Stomach (tissue), 9 donors: ENCODE data around the gene ARSG. TPM values are rescaled to one million over a fixed set of nuclear protein-coding genes. Genes with fewer than 3 reads are reported as not detected.

Source experiments
- DNase-seq, 2 donors: peaks; one replicate each; pipeline versions ENCODE4 v3.0.0 to v3.0.0-alpha.2; 2013 to 2019
- H3K27ac ChIP-seq, 5 donors: fragments of 200-600 bp in 4 of 5; sonication (generic) in 4 of 5; one replicate each; pipeline ENCODE4 v1.5.1; 2013 to 2019; ENCODE audit warnings: mild to moderate bottlenecking in 1 of 5, moderate library complexity in 1 of 5
- H3K27me3 ChIP-seq, 3 donors: fragments of 200-600 bp; sonication (generic); one replicate each; pipeline ENCODE4 v1.5.1; 2017 to 2019; ENCODE audit warnings: mixed run types in 1 of 3
- H3K36me3 ChIP-seq, 4 donors: fragments of 200-600 bp; sonication (generic); 1 replicate in 3 of 4; 2 replicates in 1 of 4; pipeline ENCODE4 v1.5.1; 2016 to 2019
- H3K4me1 ChIP-seq, 4 donors: fragments of 200-600 bp; sonication (generic); one replicate each; pipeline ENCODE4 v1.5.1; 2016 to 2019
- H3K4me3 ChIP-seq, 4 donors: fragments of 200-600 bp; sonication (generic) in 3 of 4; one replicate each; pipeline ENCODE4 v1.5.1; 2016 to 2019; ENCODE audit warnings: mild to moderate bottlenecking in 1 of 4
- H3K9me3 ChIP-seq, 4 donors: fragments of 200-600 bp; sonication (generic); one replicate each; pipeline ENCODE4 v1.5.1; 2016 to 2019
- EP300 ChIP-seq: sonication (generic); formaldehyde crosslinking; IDR thresholded peaks from one replicate; pipeline ENCODE4 v1.6.1; 2017; ENCODE audit warnings: antibody characterized with exemption
- POLR2A ChIP-seq, 4 donors: fragments of 450-650 bp; IDR thresholded peaks; one replicate each; pipeline ENCODE4 v1.6.1; 2016; ENCODE audit warnings: antibody characterized with exemption in 4 of 4, control low read depth in 2 of 4, mild to moderate bottlenecking in 1 of 4, moderate library complexity in 1 of 4
- POLR2AphosphoS5 ChIP-seq, 3 donors: sonication (generic); formaldehyde crosslinking; IDR thresholded peaks; one replicate each; pipeline ENCODE4 v1.6.1; 2016; ENCODE audit warnings: antibody characterized with exemption in 3 of 3
- WGBS, 5 donors: extraction: QIAGEN DNeasy Blood & Tissue Kit in 3 of 5; methylation state at CpG; one replicate each; pipeline versions ENCODE4 v1.1.5 to v1.1.7; 2013 to 2018; 5-methylcytosine and 5-hydroxymethylcytosine counted together
- intact Hi-C: fragments of 100-400 bp; cut with DNase I; formaldehyde crosslinking; loops from one replicate; pipeline ENCODE4 v1.15.1; 2023; ENCODE audit warnings: low total_unique reads
- polyA plus RNA-seq, 3 donors: library from polyadenylated mRNA; stranded (reverse); fragments of 200-250 nt; gene quantifications; one replicate each; pipeline ENCODE4 v1.2.3, GENCODE V29; 2013
- total RNA-seq, 5 donors: library from RNA; depleted of rRNA; stranded (reverse); fragments of >200 nt; gene quantifications; one replicate each; pipeline versions ENCODE4 v1.1.0 to v1.2.3, GENCODE V29; 2014 to 2016
- TF ChIP-seq, protein P1 (sequence below), 7 experiments: fragments of 450-650 bp in 4 of 7; fragments of 200-600 bp in 3 of 7; sonication (generic) in 3 of 7; IDR thresholded peaks; one replicate each; pipeline ENCODE4 v1.5.1; 2016 to 2019; ENCODE audit warnings: antibody characterized with exemption in 7 of 7, control low read depth in 2 of 7, mild to moderate bottlenecking in 1 of 7
- donor health status: healthy with polysubstance abuse.
- donor health status: Bipolar disorder and iron deficiency.
- donor health status: healthy.

Gene ARSG
- total and polyA plus RNA-seq, 8 donors: 0.45 to 74.7 (median 2.4) TPM

DNA sequence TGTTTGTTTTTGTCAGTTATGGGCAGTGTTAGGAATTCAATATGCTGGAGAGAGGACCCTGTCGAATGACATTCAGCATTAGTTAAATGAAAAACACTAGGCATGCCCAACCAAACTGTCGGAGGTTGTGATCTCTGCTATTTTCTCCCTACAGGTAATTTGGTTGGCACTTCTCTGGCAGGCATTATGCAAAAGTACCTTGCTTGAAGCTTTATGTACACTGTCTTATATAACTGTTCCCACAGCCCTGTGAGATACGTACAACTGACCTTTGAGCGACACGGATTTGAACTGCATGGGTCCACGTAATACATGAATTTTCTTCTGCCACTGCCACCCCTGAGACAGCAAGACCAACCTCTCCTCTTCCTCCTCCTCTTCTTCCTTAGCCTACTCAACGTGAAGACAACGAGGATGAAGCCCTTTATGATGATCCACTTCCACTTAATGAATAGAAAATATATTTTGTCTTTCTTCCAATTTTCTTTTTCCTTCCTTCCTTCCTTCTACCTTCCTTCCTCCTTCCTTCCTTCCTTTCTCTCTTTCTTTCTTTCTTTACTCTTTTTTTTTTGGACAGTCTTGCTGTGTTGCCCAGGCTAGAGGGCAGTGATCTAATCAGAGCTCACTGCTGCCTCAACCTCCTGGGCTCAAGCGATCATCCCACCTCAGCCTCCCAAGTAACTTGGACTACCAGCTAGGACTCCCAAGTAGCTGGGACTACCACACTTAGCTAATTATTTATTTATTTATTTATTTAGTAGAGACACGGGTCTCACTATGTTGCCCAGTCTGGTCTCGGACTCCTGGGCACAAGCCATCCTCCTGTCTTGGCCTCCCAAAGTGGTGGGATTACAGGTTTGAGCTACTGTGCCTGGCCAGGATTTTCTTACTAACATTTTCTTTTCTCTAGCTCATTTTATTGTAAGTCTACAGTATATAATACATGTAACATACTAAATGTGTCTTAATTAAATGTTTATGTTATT is 88.7 kb downstream of the ARSG start:
- intact Hi-C loops: no loop called here
- Histone ChIP-seq H3K9me3 (no peaks in the 10 kb centered on the region), H3K4me1 (peaks cover 16 to 39% (median 27%) of the 10 kb centered on the region in 4 donors), H3K27me3 (no peaks in the 10 kb centered on the region), H3K36me3 (no peaks in the 10 kb centered on the region), H3K27ac (peak overlapping the region in 4 of 5 donors; percentile 88 to 93 (median 88)), H3K4me3 (no peak overlapping the region)
- WGBS, 5 donors: 88 to 93% (median 89%) methylated on average over 11 of the region's 11 CpGs
- no peak for TF ChIP-seq EP300
- TF ChIP-seq, protein P1, sequence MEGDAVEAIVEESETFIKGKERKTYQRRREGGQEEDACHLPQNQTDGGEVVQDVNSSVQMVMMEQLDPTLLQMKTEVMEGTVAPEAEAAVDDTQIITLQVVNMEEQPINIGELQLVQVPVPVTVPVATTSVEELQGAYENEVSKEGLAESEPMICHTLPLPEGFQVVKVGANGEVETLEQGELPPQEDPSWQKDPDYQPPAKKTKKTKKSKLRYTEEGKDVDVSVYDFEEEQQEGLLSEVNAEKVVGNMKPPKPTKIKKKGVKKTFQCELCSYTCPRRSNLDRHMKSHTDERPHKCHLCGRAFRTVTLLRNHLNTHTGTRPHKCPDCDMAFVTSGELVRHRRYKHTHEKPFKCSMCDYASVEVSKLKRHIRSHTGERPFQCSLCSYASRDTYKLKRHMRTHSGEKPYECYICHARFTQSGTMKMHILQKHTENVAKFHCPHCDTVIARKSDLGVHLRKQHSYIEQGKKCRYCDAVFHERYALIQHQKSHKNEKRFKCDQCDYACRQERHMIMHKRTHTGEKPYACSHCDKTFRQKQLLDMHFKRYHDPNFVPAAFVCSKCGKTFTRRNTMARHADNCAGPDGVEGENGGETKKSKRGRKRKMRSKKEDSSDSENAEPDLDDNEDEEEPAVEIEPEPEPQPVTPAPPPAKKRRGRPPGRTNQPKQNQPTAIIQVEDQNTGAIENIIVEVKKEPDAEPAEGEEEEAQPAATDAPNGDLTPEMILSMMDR (IDR thresholded peaks at IDR 0.05): no peak
- no peak for TF ChIP-seq POLR2AphosphoS5 (IDR thresholded peaks at IDR 0.05)
- no peak for TF ChIP-seq POLR2A (IDR thresholded peaks at IDR 0.05)
- no peak for DNase-seq

DNA sequence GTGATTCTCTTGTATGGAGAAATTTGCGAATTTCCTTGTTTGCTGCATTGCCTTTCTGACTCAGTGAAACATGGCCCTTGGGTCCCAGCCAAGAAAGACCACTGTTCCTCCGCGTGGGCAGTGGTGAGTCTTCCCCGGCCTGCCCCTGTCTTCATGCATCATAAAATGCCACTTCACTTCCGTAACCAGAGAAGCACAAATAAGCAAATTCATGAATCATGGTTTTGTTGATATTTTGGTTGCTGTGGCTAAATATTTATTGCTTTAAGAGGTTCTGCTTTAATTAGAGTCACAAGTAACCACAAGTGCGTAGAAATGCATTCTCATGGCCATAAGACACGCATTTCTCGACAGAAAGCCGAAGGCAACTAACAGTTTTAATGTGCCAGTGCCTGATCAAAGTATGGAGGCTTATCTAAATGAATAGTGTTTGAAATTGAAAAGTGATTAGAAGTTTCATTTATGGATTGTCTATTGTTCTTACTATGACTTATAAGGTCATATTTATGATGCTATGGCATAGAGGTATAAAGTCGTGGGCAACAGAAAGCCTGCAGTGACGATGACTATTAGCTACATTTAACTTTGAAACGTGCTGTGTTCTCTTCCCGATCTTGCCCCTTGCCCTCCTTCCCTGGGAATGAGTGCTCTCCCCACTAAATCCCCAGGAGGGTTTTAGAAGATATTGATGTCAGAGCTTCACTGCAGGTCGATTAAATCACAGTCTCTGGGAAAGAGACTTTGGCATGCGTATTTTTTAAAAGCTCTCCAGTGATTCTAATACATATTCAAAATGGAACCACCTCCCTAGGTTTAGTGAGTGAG is 90.0 kb downstream of the ARSG start:
- H3K4me3 ChIP-seq: no peak overlapping the region
- no peaks in the 10 kb centered on the region for H3K9me3 ChIP-seq
- H3K4me1 ChIP-seq: peaks cover 16 to 39% (median 28%) of the 10 kb centered on the region in 4 donors
- no peaks in the 10 kb centered on the region for H3K36me3 ChIP-seq
- H3K27ac ChIP-seq: peak overlapping the region in 3 of 5 donors; percentile 44 to 93 (median 88)
- 71 to 77% (median 75%) methylated on average over 15 of the region's 15 CpGs for WGBS, 5 donors
- peak; percentile 23 to 41 for DNase-seq
- no peaks in the 10 kb centered on the region for H3K27me3 ChIP-seq
- intact Hi-C loops: no loop called here
- TF ChIP-seq POLR2AphosphoS5 (IDR thresholded peaks at IDR 0.05) (peak in 1 of 3 donors; percentile 34), EP300 (no peak), POLR2A (IDR thresholded peaks at IDR 0.05) (no peak)
- TF ChIP-seq, protein P1 (IDR thresholded peaks at IDR 0.05): no peak

DNA sequence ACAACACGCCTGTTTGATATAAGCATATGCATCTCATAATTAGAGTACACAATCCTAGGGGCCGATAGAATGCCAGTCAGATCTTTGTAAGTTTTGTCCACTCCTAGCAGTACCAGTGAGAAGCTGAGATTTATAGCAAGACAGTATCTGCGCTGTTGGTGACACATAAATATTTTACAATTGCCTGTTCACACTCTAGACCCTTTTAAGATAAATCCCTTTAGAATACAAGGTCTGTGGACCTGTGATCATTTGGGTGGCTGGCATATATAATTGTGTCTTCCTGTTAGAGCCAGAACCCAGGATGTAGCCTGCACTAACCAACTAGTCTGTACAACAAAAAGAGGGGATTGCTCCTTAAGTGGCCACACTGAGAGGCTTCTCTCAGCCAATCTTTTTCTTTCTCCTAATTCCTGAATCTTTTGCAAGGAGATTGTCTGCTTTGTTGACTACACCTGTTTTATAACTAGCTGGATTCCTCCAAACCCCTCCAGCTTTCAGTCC is 91.3 kb downstream of the ARSG start:
- H3K4me3 ChIP-seq: no peak overlapping the region
- H3K4me1 ChIP-seq: peaks cover 16 to 32% (median 26%) of the 10 kb centered on the region in 4 donors
- intact Hi-C loops: no loop called here
- H3K27ac ChIP-seq: peak overlapping the region in 1 of 5 donors; percentile 70
- H3K27me3 ChIP-seq: no peaks in the 10 kb centered on the region
- no peak for DNase-seq
- TF ChIP-seq, protein P1 (IDR thresholded peaks at IDR 0.05): no peak
- TF ChIP-seq POLR2AphosphoS5 (IDR thresholded peaks at IDR 0.05) (no peak), EP300 (no peak), POLR2A (IDR thresholded peaks at IDR 0.05) (no peak)
- no peaks in the 10 kb centered on the region for H3K9me3 ChIP-seq
- H3K36me3 ChIP-seq: no peaks in the 10 kb centered on the region
- WGBS, 5 donors: 89 to 94% (median 90%) methylated on average over 3 of the region's 3 CpGs

GRCh38 chr17:68383120-68383442 is 91.8 kb downstream of the ARSG start:
- 77 to 85% (median 81%) methylated on average over 4 of the region's 4 CpGs for WGBS, 5 donors
- peak overlapping the region in 3 of 5 donors; percentile 4 to 70 (median 43) for H3K27ac ChIP-seq
- no peak overlapping the region for H3K4me3 ChIP-seq
- intact Hi-C loops: no loop called here
- no peak for TF ChIP-seq EP300
- TF ChIP-seq, protein P1 (IDR thresholded peaks at IDR 0.05): no peak
- no peak for TF ChIP-seq POLR2A (IDR thresholded peaks at IDR 0.05)
- no peak for TF ChIP-seq POLR2AphosphoS5 (IDR thresholded peaks at IDR 0.05)
- no peak for DNase-seq
- H3K4me1 ChIP-seq: peaks cover 14 to 28% (median 21%) of the 10 kb centered on the region in 4 donors
- H3K27me3 ChIP-seq: no peaks in the 10 kb centered on the region
- no peaks in the 10 kb centered on the region for H3K9me3 ChIP-seq
- H3K36me3 ChIP-seq: no peaks in the 10 kb centered on the region
